Smooth muscle cell (in vitro differentiated cells): ENCODE data around the gene MYO1F. TPM values are rescaled to one million over a fixed set of nuclear protein-coding genes. Genes with fewer than 3 reads are reported as not detected.

Experiments used
- DNase-seq: peaks from one replicate; lab custom pipeline; 2025; ENCODE audit not compliant: unreplicated experiment; lab: John Stamatoyannopoulos, UW
- H2AFZ ChIP-seq: fragments of 200-600 bp; sonication (generic); 2 replicates; pipeline ENCODE4 v1.6.0; 2016; ENCODE audit warnings: antibody characterized with exemption, low read depth, mild to moderate bottlenecking
- H3F3A ChIP-seq: fragments of 200-600 bp; sonication (generic); 2 replicates; pipeline ENCODE4 v1.6.0; 2017; ENCODE audit warnings: antibody characterized with exemption, low read depth
- H3K27ac ChIP-seq: fragments of 200-600 bp; sonication (generic); 2 replicates; pipeline ENCODE4 v1.5.1; 2016; ENCODE audit warnings: low read depth, mild to moderate bottlenecking
- H3K27me3 ChIP-seq: fragments of 200-600 bp; sonication (generic); 2 replicates; pipeline ENCODE4 v1.6.1; 2016; ENCODE audit warnings: low read depth, mild to moderate bottlenecking
- H3K36me3 ChIP-seq: fragments of 200-600 bp; sonication (generic); 2 replicates; pipeline ENCODE4 v1.5.1; 2016; ENCODE audit warnings: low read depth
- H3K4me1 ChIP-seq: fragments of 200-600 bp; sonication (generic); 2 replicates; pipeline ENCODE4 v1.5.1; 2016; ENCODE audit warnings: low read depth
- H3K4me2 ChIP-seq: fragments of 200-600 bp; sonication (generic); 2 replicates; pipeline ENCODE4 v1.6.0; 2016; ENCODE audit warnings: mild to moderate bottlenecking
- H3K4me3 ChIP-seq: fragments of 200-600 bp; sonication (generic); 2 replicates; pipeline ENCODE4 v1.5.1; 2016; ENCODE audit warnings: mild to moderate bottlenecking
- H3K79me2 ChIP-seq: fragments of 200-600 bp; sonication (generic); 2 replicates; pipeline ENCODE4 v1.6.0; 2016; ENCODE audit warnings: low read depth, mild to moderate bottlenecking
- H3K9ac ChIP-seq: fragments of 200-600 bp; sonication (generic); 2 replicates; pipeline ENCODE4 v1.6.0; 2016; ENCODE audit warnings: low read depth
- H3K9me3 ChIP-seq: fragments of 200-600 bp; sonication (generic); replicated peaks from 2 replicates; pipeline ENCODE4 v1.5.1; 2016; ENCODE audit warnings: low read depth
- H4K20me1 ChIP-seq: fragments of 200-600 bp; sonication (generic); 2 replicates; pipeline ENCODE4 v1.6.0; 2016; ENCODE audit warnings: low read depth
- CTCF ChIP-seq: fragments of 200-600 bp; sonication (generic); IDR thresholded peaks from 2 replicates; pipeline ENCODE4 v1.5.1; 2017; ENCODE audit warnings: borderline replicate concordance, mild to moderate bottlenecking, antibody characterized with exemption; ENCODE audit not compliant: insufficient read depth, poor library complexity, severe bottlenecking
- WGBS: methylation state at CpG from one replicate; pipeline ENCODE4 v1.1.7; 2016; ENCODE audit warnings: low lambda C conversion rate; 5-methylcytosine and 5-hydroxymethylcytosine counted together
- polyA plus RNA-seq: library from polyadenylated mRNA; unstranded; fragments of >200 nt; fragmentation: Nextera tagmentation; extraction: Ambion mirVana; gene quantifications from 2 replicates; pipeline ENCODE4 v1.2.1, GENCODE V29; 2016
- total RNA-seq: library from RNA; depleted of rRNA; stranded (reverse); fragments of >200 nt; gene quantifications from 2 replicates; pipeline ENCODE4 v1.2.3, GENCODE V29; 2014

MYO1F gene
- total and polyA plus RNA-seq, 2 experiments from 2014 or later: 1.4 TPM; not detected in 1

GRCh38 chr19:8601796-8602195, 24.6 kb upstream of the MYO1F start:
- no peak overlapping the region for H2AFZ ChIP-seq
- H3K27me3 ChIP-seq: no peaks in the 10 kb centered on the region
- no peaks in the 10 kb centered on the region for H3K4me1 ChIP-seq
- H3K4me3 ChIP-seq: no peak overlapping the region
- no peaks in the 10 kb centered on the region for H3K9me3 ChIP-seq
- H3K9ac ChIP-seq: no peak overlapping the region
- H3F3A ChIP-seq: no peaks in the 10 kb centered on the region
- DNase-seq: no peak
- TF ChIP-seq CTCF: no peak
- H4K20me1 ChIP-seq: no peaks in the 10 kb centered on the region
- WGBS: 95% methylated on average over 5 of the region's 5 CpGs
- H3K79me2 ChIP-seq: peaks cover 5% of the 10 kb centered on the region
- H3K27ac ChIP-seq: no peak overlapping the region
- H3K36me3 ChIP-seq: peaks cover 5% of the 10 kb centered on the region
- H3K4me2 ChIP-seq: no peak overlapping the region

- no peaks in the 10 kb centered on the region for H3K9me3 ChIP-seq
- no peak overlapping the region for H3K9ac ChIP-seq
- H4K20me1 ChIP-seq: no peaks in the 10 kb centered on the region
- TF ChIP-seq CTCF: no peak
- no peaks in the 10 kb centered on the region for H3K4me1 ChIP-seq
- no peak for DNase-seq
- WGBS: 95% methylated on average over 16 of the region's 16 CpGs
- no peak overlapping the region for H2AFZ ChIP-seq
- no peak overlapping the region for H3K4me2 ChIP-seq
- H3K27ac ChIP-seq: no peak overlapping the region
- H3K36me3 ChIP-seq: peaks cover 5% of the 10 kb centered on the region
- no peaks in the 10 kb centered on the region for H3K27me3 ChIP-seq
- H3F3A ChIP-seq: no peaks in the 10 kb centered on the region
- H3K4me3 ChIP-seq: no peak overlapping the region
- no peaks in the 10 kb centered on the region for H3K79me2 ChIP-seq
These were observed 23.6 kb upstream of the MYO1F start for GRCh38 chr19:8600816-8601215.

- no peaks in the 10 kb centered on the region for H3F3A ChIP-seq
- no peak overlapping the region for H3K27ac ChIP-seq
- H3K9me3 ChIP-seq: no peaks in the 10 kb centered on the region
- H3K36me3 ChIP-seq: peaks cover 5% of the 10 kb centered on the region
- 98% methylated on average over 2 of the region's 2 CpGs for WGBS
- no peaks in the 10 kb centered on the region for H4K20me1 ChIP-seq
- no peaks in the 10 kb centered on the region for H3K79me2 ChIP-seq
- H3K4me2 ChIP-seq: no peak overlapping the region
- no peak for DNase-seq
- no peak for TF ChIP-seq CTCF
- H3K4me1 ChIP-seq: no peaks in the 10 kb centered on the region
- no peaks in the 10 kb centered on the region for H3K27me3 ChIP-seq
- no peak overlapping the region for H2AFZ ChIP-seq
- no peak overlapping the region for H3K4me3 ChIP-seq
- H3K9ac ChIP-seq: no peak overlapping the region
These were observed 22.8 kb upstream of the MYO1F start for GRCh38 chr19:8600064-8600463.

- Histone ChIP-seq H3K9me3 (no peaks in the 10 kb centered on the region), H3K36me3 (no peaks in the 10 kb centered on the region), H3K4me1 (peaks cover 3% of the 10 kb centered on the region), H2AFZ (no peak overlapping the region), H3K27ac (no peak overlapping the region), H3K9ac (no peak overlapping the region), H4K20me1 (no peaks in the 10 kb centered on the region), H3K79me2 (no peaks in the 10 kb centered on the region), H3K4me2 (no peak overlapping the region), H3K27me3 (no peaks in the 10 kb centered on the region), H3K4me3 (no peak overlapping the region), H3F3A (no peaks in the 10 kb centered on the region)
- TF ChIP-seq CTCF: no peak
- WGBS: 92% methylated on average over 15 of the region's 23 CpGs
- no peak for DNase-seq
These were observed 18.9 kb upstream of the MYO1F start for GRCh38 chr19:8596168-8596567.
